Kidney (tissue), 14 donors: ENCODE data around the gene NCKAP5. TPM values are rescaled to one million over a fixed set of nuclear protein-coding genes. Genes with fewer than 3 reads are reported as not detected.

Experiments used
- DNase-seq, 5 donors: peaks; one replicate each; pipeline ENCODE4 v3.0.0-alpha.2; 2013 to 2020
- FAIRE-seq: peaks from 2 replicates; lab custom pipeline; 2012; peaks lifted over from hg19 to GRCh38; lab: Jason Lieb, UNC
- H3K27ac ChIP-seq, 2 donors: one replicate each; pipeline ENCODE4 v1.7.0; 2013; ENCODE audit warnings: low read depth in 2 of 2, low read length in 2 of 2, inconsistent platforms in 1 of 2
- H3K27me3 ChIP-seq: one replicate; pipeline ENCODE4 v1.7.1; 2013; ENCODE audit warnings: low read length, inconsistent platforms; ENCODE audit not compliant: control insufficient read depth, insufficient read depth
- H3K36me3 ChIP-seq, 3 donors: one replicate each; pipeline versions ENCODE4 v1.7.0 to v1.7.1; 2013; ENCODE audit warnings: low read length in 3 of 3, control low read depth in 1 of 3, inconsistent platforms in 1 of 3; ENCODE audit not compliant: insufficient read depth in 3 of 3, control insufficient read depth in 2 of 3
- H3K4me1 ChIP-seq, 3 donors: one replicate each; pipeline versions ENCODE4 v1.7.0 to v1.7.1; 2013; ENCODE audit warnings: low read length in 3 of 3, inconsistent platforms in 1 of 3, low read depth in 1 of 3; ENCODE audit not compliant: control insufficient read depth in 2 of 3, insufficient read depth in 2 of 3
- H3K4me3 ChIP-seq, 3 donors: one replicate each; pipeline versions ENCODE4 v1.7.0 to v1.8.1; 2013; ENCODE audit warnings: low read length in 3 of 3, control low read depth in 1 of 3, inconsistent platforms in 1 of 3
- H3K9ac ChIP-seq, 3 donors: one replicate each; pipeline versions ENCODE4 v1.7.0 to v1.7.1; 2013; ENCODE audit warnings: low read length in 3 of 3, control low read depth in 1 of 3, inconsistent platforms in 1 of 3
- H3K9me3 ChIP-seq, 3 donors: one replicate each; pipeline versions ENCODE4 v1.7.0 to v1.7.1; 2013; ENCODE audit warnings: low read length in 3 of 3, control low read depth in 1 of 3, inconsistent platforms in 1 of 3; ENCODE audit not compliant: control insufficient read depth in 2 of 3, insufficient read depth in 1 of 3
- intact Hi-C: fragments of 100-400 bp; cut with DNase I; formaldehyde crosslinking; loops from one replicate; pipeline ENCODE4 v1.11.1; 2022
- polyA plus RNA-seq: library from polyadenylated mRNA; stranded (reverse); fragments of 350-450 nt; fragmentation: Illumina TruSeq; extraction: RNeasy Lipid Tissue Mini Kit (QIAGEN cat#74804); gene quantifications from one replicate; pipeline ENCODE4 v1.2.3, GENCODE V29; 2014; ENCODE audit warnings: low read depth, low replicate concordance; ENCODE audit not compliant: insufficient read depth
- total RNA-seq: library from RNA; stranded (reverse); fragmentation: NEBNext Ultra II Directional; extraction: Animal tissue kit (Norgen Biotek cat#: 25700); gene quantifications from one replicate; pipeline ENCODE4 v1.2.1, GENCODE V29; 2021
- TF ChIP-seq, protein P1 (sequence below): IDR thresholded peaks from 3 replicates; pipeline ENCODE4 v1.5.1; 2012; ENCODE audit warnings: mild to moderate bottlenecking, moderate library complexity, borderline replicate concordance; ENCODE audit not compliant: insufficient read depth; ENCODE audit errors: extremely low read depth
- donor health status: control.
- donor health status: control.
- donor health status: control.
- donor health status: control.
- donor health status: control.
- donor health status: DM: yes; HTN: yes; CAD: no.
- donor health status: Normal renal cell carcinoma (clear cell type).

NCKAP5 gene
- total and polyA plus RNA-seq, 2 donors from 2014 or later: 1.8 to 2.9 TPM

DNA sequence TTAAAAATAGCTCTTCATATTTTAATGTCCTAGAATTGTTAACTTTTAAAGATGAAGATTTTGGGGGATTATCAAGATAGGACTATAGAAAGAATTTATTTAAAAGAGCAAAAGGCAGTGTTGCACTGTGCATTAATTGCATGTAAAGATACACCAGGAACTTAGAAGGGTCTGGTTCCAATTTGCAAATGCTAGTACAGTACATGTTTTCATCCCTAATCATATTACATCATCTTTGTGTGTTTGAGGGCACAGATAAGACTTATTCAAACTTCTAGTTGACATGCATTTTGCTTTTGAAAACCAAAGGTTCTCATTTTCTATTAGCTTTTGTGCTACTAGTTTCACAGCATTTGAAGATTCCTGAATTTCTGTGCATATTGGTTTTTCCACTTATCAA lies 666.6 kb downstream of the NCKAP5 start:
- Histone ChIP-seq H3K4me3 (no peak overlapping the region), H3K9ac (no peak overlapping the region), H3K27me3 (no peaks in the 10 kb centered on the region), H3K4me1 (no peaks in the 10 kb centered on the region), H3K27ac (no peak overlapping the region), H3K36me3 (no peaks in the 10 kb centered on the region), H3K9me3 (peaks cover 0 to 11% (median 0%) of the 10 kb centered on the region in 3 donors)
- TF ChIP-seq, protein P1, sequence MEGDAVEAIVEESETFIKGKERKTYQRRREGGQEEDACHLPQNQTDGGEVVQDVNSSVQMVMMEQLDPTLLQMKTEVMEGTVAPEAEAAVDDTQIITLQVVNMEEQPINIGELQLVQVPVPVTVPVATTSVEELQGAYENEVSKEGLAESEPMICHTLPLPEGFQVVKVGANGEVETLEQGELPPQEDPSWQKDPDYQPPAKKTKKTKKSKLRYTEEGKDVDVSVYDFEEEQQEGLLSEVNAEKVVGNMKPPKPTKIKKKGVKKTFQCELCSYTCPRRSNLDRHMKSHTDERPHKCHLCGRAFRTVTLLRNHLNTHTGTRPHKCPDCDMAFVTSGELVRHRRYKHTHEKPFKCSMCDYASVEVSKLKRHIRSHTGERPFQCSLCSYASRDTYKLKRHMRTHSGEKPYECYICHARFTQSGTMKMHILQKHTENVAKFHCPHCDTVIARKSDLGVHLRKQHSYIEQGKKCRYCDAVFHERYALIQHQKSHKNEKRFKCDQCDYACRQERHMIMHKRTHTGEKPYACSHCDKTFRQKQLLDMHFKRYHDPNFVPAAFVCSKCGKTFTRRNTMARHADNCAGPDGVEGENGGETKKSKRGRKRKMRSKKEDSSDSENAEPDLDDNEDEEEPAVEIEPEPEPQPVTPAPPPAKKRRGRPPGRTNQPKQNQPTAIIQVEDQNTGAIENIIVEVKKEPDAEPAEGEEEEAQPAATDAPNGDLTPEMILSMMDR: no peak
- FAIRE-seq (no peak), DNase-seq (no peak)
- intact Hi-C loops: no loop called here

DNA sequence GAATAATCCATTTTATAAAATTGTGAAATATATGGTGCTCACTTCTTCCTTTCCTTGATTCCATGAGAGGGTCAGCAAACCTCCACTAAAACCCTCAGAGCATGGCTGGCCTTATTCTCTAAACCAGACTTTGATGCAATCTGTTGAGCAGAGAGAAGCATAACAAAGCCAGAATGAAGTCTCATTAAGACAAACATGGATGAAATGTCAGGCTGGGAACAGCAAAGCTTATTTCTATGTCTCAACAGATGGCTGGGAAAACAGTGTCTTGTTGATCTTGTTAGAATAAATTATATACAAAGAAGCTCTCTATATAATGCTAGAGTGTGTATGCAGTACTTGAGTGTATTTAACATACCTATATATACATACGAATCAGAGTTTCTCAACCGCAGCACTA lies 671.2 kb downstream of the NCKAP5 start:
- H3K9ac ChIP-seq: no peak overlapping the region
- DNase-seq (no peak), FAIRE-seq (no peak)
- H3K27me3 ChIP-seq: no peaks in the 10 kb centered on the region
- intact Hi-C loops: no loop called here
- no peak overlapping the region for H3K4me3 ChIP-seq
- H3K27ac ChIP-seq: no peak overlapping the region
- H3K4me1 ChIP-seq: no peaks in the 10 kb centered on the region
- TF ChIP-seq, protein P1: no peak
- no peaks in the 10 kb centered on the region for H3K36me3 ChIP-seq
- peaks cover 0 to 11% (median 0%) of the 10 kb centered on the region in 3 donors for H3K9me3 ChIP-seq

- no peak overlapping the region for H3K9ac ChIP-seq
- TF ChIP-seq, protein P1: no peak
- no peak overlapping the region for H3K4me3 ChIP-seq
- peaks cover 0 to 11% (median 0%) of the 10 kb centered on the region in 3 donors for H3K9me3 ChIP-seq
- intact Hi-C loops: no loop called here
- no peaks in the 10 kb centered on the region for H3K4me1 ChIP-seq
- H3K36me3 ChIP-seq: no peaks in the 10 kb centered on the region
- FAIRE-seq (no peak), DNase-seq (no peak)
- H3K27me3 ChIP-seq: no peaks in the 10 kb centered on the region
- no peak overlapping the region for H3K27ac ChIP-seq
Observed at GRCh38 chr2:132896073-132896472, 672.2 kb downstream of the NCKAP5 start.

GRCh38 chr2:132891498-132891897 lies 676.8 kb downstream of the NCKAP5 start:
- no peak for DNase-seq
- Histone ChIP-seq H3K9ac (no peak overlapping the region), H3K4me3 (no peak overlapping the region), H3K36me3 (no peaks in the 10 kb centered on the region), H3K4me1 (no peaks in the 10 kb centered on the region), H3K27me3 (no peaks in the 10 kb centered on the region), H3K27ac (no peak overlapping the region), H3K9me3 (peaks cover 0 to 5% (median 0%) of the 10 kb centered on the region in 3 donors)
- FAIRE-seq: no peak
- intact Hi-C loops: no loop called here
- TF ChIP-seq, protein P1: no peak
